ENCODE data around the gene LHFPL2. TPM values are rescaled to one million over a fixed set of nuclear protein-coding genes. Genes with fewer than 3 reads are reported as not detected.

Gene LHFPL2
- total RNA-seq, 2 experiments from 2014 or later = 0.27 to 0.31 TPM

DNA sequence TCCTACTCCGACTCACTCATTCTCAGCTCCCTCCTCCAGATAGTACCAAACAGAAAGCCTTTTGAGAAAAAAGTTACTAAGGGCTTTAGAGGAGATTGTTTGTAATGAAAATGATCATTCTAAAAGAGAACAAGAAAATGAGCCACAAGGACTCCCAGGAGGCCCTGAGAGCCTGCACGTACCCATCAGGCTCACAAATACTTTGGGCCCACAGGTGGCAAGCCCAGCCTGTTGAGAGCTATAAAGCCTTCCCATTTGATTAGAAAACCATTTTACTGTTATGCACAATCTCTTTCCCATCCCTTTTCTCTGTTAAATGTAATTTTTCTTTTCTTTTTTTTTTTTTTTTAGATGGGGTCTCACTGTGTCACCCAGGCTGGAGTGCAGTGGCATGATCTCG, 136.1 kb downstream of the LHFPL2 start:
- CTCF ChIA-PET = no interaction called here
- POLR2A ChIA-PET = no interaction called here

- POLR2A ChIA-PET = no interaction called here
- CTCF ChIA-PET = no interaction called here
Observed at GRCh38 chr5:78511121-78511906, 137.3 kb downstream of the LHFPL2 start.

DNA sequence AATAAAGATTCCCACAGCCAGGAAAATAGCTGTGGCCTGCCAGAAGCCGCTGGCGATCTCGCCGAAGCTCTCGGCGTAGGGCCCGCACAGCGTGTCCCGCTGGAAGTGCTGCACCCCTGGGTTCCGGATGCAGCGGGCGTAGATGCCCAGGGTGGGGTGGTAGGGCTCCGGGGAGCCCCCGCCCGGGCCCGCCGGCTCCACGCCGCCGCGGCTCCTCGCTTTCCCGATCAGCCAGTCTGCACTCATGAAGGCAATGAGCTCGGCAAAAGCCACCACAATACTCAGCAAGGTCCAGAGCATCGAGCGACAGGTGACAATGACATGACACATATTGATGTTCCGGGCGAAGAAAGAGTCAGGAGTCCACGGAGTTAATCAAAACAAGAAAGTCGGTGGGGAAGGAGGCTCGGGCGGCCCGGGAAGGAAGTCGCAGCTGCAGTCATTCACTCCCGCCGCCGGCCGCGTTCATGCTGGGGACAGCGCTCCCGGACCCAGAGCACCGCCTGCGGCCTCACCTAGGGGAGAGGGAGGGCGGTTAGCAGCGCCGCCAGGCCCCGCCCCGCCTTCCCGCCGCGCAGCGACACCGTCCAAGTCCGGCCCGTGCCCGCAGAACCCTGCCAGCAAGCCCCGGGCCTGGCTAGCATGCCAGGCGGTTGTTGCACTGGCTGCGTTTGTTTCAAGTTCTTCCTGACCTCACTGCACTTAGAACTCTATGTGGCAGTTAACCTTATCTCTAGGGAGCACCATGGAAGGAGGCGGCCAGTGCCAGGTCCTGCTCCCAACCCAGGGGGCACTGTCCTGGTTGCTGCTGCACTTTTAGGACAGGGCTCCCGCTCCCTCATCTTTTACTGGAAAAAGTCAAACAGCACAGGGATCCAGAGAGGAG, 138.4 kb downstream of the LHFPL2 start:
- ChIA-PET POLR2A (no interaction called here), CTCF (interaction anchor here (0.6 kb wide), 1 partner anchor 1887 kb away, joined by 3 read pairs; no protein-coding TSS in a partner anchor)

DNA sequence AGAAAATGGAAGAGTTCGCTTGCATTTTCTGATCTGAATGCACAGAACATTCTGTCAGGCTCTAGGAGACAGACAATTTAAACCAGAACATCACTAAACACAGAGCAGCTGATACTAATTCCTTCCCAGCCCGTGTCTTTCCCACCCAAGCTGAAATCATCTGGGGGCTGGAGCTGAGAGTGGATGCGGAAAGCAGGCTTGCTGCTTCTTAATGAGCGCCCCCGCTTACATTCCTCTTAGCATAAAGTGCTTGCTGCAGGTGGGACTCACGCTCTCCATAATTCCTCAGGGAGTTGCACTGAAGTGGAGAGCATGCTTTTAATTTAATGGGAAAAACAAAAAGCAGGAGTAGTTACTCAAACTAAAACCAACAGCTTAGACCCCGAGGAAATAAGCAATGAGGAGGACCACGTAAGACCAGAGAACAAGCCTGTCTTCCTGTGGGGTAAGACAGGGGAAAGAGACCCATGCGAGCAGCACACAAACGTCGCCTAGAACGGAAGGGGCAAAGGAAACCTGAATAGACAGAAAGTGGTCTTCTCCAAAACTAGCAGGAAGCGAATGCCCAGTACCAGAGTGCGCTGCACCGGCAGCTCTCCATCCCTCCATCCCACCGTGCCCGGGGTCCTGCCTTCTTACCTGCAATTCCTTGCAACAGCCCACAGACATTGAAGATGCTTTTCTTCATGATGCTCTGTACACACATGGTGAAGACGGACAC, 139.3 kb downstream of the LHFPL2 start:
- ChIA-PET POLR2A (no interaction called here), CTCF (interaction anchor here (0.6 kb wide), 1 partner anchor 1888 kb away, joined by 3 read pairs; no protein-coding TSS in a partner anchor)

DNA sequence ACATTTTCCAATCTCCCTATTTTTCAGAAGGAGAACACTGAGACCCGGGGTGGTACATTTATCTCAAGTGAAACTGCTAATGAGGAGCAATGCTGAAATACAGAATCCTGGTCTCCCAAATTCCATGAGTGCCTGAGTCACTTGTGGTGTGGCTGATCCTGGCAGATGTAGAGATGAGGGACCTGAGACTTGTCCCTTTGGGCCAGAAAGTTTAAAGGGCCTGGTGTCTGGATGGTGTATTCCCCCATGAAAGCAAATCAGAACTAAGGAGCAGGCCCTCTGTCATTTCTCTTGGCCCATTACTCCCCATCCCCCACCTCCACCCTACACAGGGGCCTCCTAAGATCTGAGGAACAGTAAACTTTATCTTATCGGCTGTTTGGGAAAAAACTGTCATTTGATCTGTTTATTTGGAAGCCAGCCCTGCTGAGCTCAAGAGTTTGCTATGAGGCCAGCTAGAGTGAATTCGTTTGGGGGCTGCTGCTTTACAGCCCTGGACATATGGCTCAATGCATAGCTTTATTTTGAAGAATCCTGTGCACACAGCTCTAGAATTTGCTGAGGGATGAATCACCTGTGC, 140.3 kb downstream of the LHFPL2 start:
- CTCF ChIA-PET = interaction anchor here (0.7 kb wide), 1 partner anchor 400 kb away, joined by 3 read pairs; no protein-coding TSS in a partner anchor
- POLR2A ChIA-PET = no interaction called here

GRCh38 chr5:78507531-78507930, 141.0 kb downstream of the LHFPL2 start:
- ChIA-PET POLR2A (no interaction called here), CTCF (no interaction called here)

GRCh38 chr5:78506261-78507024, 142.1 kb downstream of the LHFPL2 start:
- ChIA-PET POLR2A (no interaction called here), CTCF (no interaction called here)

- POLR2A ChIA-PET = no interaction called here
- CTCF ChIA-PET = no interaction called here
Observed at GRCh38 chr5:78505860-78506259, 142.7 kb downstream of the LHFPL2 start.

DNA sequence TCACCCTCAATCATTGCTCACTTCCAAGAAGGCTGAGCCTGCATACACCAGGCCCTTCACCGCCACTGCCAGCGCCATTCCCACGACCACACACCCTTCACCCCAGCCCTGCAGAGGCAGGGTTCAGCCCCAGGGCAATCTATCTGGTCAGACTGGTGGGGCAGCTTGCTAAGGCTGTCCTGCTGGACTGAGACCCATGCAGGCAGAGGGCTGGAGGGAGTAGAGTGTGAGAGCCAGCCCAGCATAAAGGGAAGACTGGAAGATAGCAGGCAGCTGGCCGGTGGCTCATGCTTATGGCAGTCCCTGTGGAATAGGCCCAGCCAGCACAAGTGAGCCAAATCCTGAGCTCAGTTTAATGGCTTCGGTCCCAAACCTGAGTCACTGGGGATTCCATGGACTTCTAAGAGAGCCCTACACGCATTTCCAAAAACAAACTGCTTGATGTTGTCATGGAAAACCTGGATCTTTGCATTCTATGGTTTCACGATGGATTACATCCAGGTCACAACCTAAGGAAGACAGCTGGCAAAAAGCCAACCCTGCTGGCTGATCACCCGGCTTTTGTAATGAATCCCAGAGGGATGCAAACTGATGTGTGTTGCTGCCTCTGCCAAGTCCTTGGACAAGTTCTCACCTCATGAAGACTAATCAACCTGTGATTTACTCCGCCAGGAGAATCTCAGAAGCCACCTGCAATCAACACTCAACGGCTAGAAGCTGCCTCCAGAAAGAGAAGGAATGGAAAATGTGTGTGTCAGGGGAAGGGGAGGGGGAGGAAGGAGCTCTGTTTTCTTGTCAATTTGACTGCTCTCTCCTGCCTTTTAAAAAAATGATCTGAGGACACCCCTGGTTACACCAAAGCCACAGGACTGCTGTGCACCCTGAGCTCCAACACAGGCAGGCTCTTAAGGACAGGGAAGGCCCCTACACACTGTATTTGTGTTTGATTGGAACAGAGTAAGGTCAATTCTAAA, 143.6 kb downstream of the LHFPL2 start:
- ChIA-PET CTCF (no interaction called here), POLR2A (no interaction called here)

- ChIA-PET CTCF (no interaction called here), POLR2A (no interaction called here)
Observed at GRCh38 chr5:78503958-78504653, 144.5 kb downstream of the LHFPL2 start.

GRCh38 chr5:78501411-78502352, 146.9 kb downstream of the LHFPL2 start:
- ChIA-PET CTCF (no interaction called here), POLR2A (no interaction called here)

GRCh38 chr5:78500871-78501270, 147.7 kb downstream of the LHFPL2 start:
- CTCF ChIA-PET = no interaction called here
- POLR2A ChIA-PET = no interaction called here

DNA sequence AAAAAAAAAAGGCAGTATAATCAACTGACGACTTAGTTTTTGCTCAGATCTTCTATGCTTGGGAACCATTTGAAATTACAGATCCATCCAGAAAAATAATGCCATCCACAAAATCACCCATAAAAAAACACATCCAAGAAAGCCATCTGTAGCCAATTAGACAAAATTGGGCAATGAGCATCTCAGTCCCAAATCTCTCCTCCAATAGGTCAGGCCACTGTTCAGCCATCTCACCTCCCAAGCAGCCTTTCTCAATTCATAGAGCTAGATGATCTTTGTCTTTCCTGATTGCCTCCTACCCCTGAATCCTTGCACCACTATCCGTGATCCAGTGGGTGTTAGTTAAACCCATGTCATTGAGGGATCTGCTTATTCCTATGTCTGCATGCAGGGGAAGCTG, 148.5 kb downstream of the LHFPL2 start:
- CTCF ChIA-PET = no interaction called here
- POLR2A ChIA-PET = no interaction called here

- POLR2A ChIA-PET = no interaction called here
- CTCF ChIA-PET = no interaction called here
Observed at GRCh38 chr5:78499485-78499884, 149.1 kb downstream of the LHFPL2 start.

- ChIA-PET CTCF (no interaction called here), POLR2A (no interaction called here)
Observed at GRCh38 chr5:78497573-78498533, 150.7 kb downstream of the LHFPL2 start.

DNA sequence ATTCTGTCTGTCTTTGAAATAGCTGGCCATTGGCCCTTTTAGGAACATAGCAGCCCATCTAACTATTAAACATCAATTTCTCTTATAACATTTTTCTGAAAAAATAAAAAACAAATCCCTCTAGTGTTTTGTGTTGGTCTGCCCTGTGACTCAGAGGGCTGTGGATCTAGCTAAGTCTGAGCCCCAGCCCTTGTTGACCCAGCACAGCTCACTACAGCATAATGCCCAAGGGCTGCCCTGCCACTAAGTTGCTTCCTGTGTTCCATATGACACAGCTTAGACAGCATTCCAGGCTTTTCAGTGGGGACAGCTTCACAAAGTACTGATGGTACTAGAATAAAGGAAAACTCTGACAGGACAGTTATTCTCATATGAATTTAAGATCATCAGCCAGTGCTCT, 152.2 kb downstream of the LHFPL2 start:
- CTCF ChIA-PET = no interaction called here
- POLR2A ChIA-PET = no interaction called here

Measured in activated CD8-positive, alpha-beta memory T cell treated with anti-CD3 and anti-CD28 coated beads for 36 hours (primary cell).